Liver (tissue), 9 donors: ENCODE measurements around the gene DERL2. TPM values are rescaled to one million over a fixed set of nuclear protein-coding genes. Genes with fewer than 3 reads are reported as not detected.

Source experiments
- DNase-seq: peaks from one replicate; pipeline ENCODE4 v3.0.0-alpha.2; 2017; ENCODE audit warnings: low spot score
- H3K27ac ChIP-seq, 2 donors: one replicate each; pipeline ENCODE4 v1.7.0; 2013; ENCODE audit warnings: inconsistent platforms in 2 of 2, low read length in 2 of 2, control low read depth in 1 of 2, low read depth in 1 of 2, mild to moderate bottlenecking in 1 of 2
- H3K27me3 ChIP-seq, 4 donors: one replicate each; pipeline versions ENCODE4 v1.6.1 to v1.7.0; 2013; ENCODE audit warnings: low read length in 3 of 4, inconsistent platforms in 1 of 4, mild to moderate bottlenecking in 1 of 4, moderate library complexity in 1 of 4; ENCODE audit not compliant: control insufficient read depth in 4 of 4, insufficient read depth in 4 of 4
- H3K36me3 ChIP-seq, 4 donors: one replicate each; pipeline versions ENCODE4 v1.6.1 to v1.7.0; 2013; ENCODE audit warnings: low read length in 3 of 4, mild to moderate bottlenecking in 3 of 4, low read depth in 1 of 4, moderate library complexity in 1 of 4; ENCODE audit not compliant: control insufficient read depth in 4 of 4, insufficient read depth in 3 of 4
- H3K4me1 ChIP-seq, 4 donors: one replicate each; pipeline versions ENCODE4 v1.6.1 to v1.7.0; 2013; ENCODE audit warnings: low read length in 3 of 4, mild to moderate bottlenecking in 3 of 4, moderate library complexity in 1 of 4; ENCODE audit not compliant: control insufficient read depth in 4 of 4, insufficient read depth in 4 of 4
- H3K4me3 ChIP-seq, 3 donors: one replicate each; pipeline versions ENCODE4 v1.6.1 to v1.7.0; 2013; ENCODE audit warnings: low read length in 3 of 3, control low read depth in 1 of 3, low read depth in 1 of 3, mild to moderate bottlenecking in 1 of 3
- H3K9ac ChIP-seq, 2 donors: one replicate each; pipeline ENCODE4 v1.7.0; 2013; ENCODE audit warnings: low read length in 2 of 2, mild to moderate bottlenecking in 2 of 2, moderate library complexity in 2 of 2, control low read depth in 1 of 2, low read depth in 1 of 2
- H3K9me3 ChIP-seq, 4 donors: one replicate each; pipeline versions ENCODE4 v1.6.1 to v1.7.0; 2013; ENCODE audit warnings: low read length in 3 of 4; ENCODE audit not compliant: control insufficient read depth in 4 of 4
- ATF3 ChIP-seq: IDR thresholded peaks from 2 replicates; pipeline ENCODE4 v1.6.1; 2016; ENCODE audit warnings: antibody characterized with exemption
- EGR1 ChIP-seq, 2 donors: IDR thresholded peaks; 2 replicates each; pipeline ENCODE4 v1.6.1; 2016 to 2018; ENCODE audit warnings: antibody characterized with exemption in 2 of 2, low read depth in 2 of 2
- FOXA1 ChIP-seq: IDR thresholded peaks from 2 replicates; pipeline ENCODE4 v1.6.1; 2016; ENCODE audit warnings: antibody characterized with exemption
- FOXA2 ChIP-seq: IDR thresholded peaks from 2 replicates; pipeline ENCODE4 v1.6.1; 2016; ENCODE audit warnings: antibody characterized with exemption
- GABPA ChIP-seq, 2 donors: IDR thresholded peaks in 1 of 2; conservative IDR thresholded peaks in 1 of 2; 2 replicates each; pipeline ENCODE4 v1.6.1; 2016; ENCODE audit warnings: antibody characterized with exemption in 2 of 2, mild to moderate bottlenecking in 1 of 2, moderate library complexity in 1 of 2
- HNF4A ChIP-seq, 2 donors: conservative IDR thresholded peaks; 2 replicates each; pipeline ENCODE4 v1.6.1; 2016; ENCODE audit warnings: antibody characterized with exemption in 2 of 2, mild to moderate bottlenecking in 2 of 2
- HNF4G ChIP-seq: IDR thresholded peaks from 2 replicates; pipeline ENCODE4 v1.6.1; 2016; ENCODE audit warnings: antibody characterized with exemption
- JUND ChIP-seq, 2 donors: IDR thresholded peaks; 2 replicates each; pipeline ENCODE4 v1.6.1; 2016; ENCODE audit warnings: antibody characterized with exemption in 2 of 2
- NR2F2 ChIP-seq: IDR thresholded peaks from 2 replicates; pipeline ENCODE4 v1.6.1; 2016; ENCODE audit warnings: antibody characterized with exemption
- RAD21 ChIP-seq, 2 donors: IDR thresholded peaks; 2 replicates each; pipeline ENCODE4 v1.6.1; 2016; ENCODE audit warnings: antibody characterized with exemption in 2 of 2, mild to moderate bottlenecking in 2 of 2
- REST ChIP-seq: IDR thresholded peaks from 2 replicates; pipeline ENCODE4 v1.6.1; 2016; ENCODE audit warnings: antibody characterized with exemption, mild to moderate bottlenecking
- RXRA ChIP-seq, 2 donors: IDR thresholded peaks; 2 replicates each; pipeline ENCODE4 v1.6.1; 2017 to 2018; ENCODE audit warnings: antibody characterized with exemption in 2 of 2, mild to moderate bottlenecking in 1 of 2
- SP1 ChIP-seq: IDR thresholded peaks from 2 replicates; pipeline ENCODE4 v1.6.1; 2018; ENCODE audit warnings: antibody characterized with exemption, mild to moderate bottlenecking
- TAF1 ChIP-seq: conservative IDR thresholded peaks from 2 replicates; pipeline ENCODE4 v1.6.1; 2016; ENCODE audit warnings: antibody characterized with exemption, mild to moderate bottlenecking
- YY1 ChIP-seq: IDR thresholded peaks from 2 replicates; pipeline ENCODE4 v1.6.1; 2016; ENCODE audit warnings: antibody characterized with exemption, mild to moderate bottlenecking
- WGBS: extraction: QIAGEN DNeasy Blood & Tissue Kit; methylation state at CpG from one replicate; pipeline ENCODE4 v1.1.7; 2013; 5-methylcytosine and 5-hydroxymethylcytosine counted together
- polyA plus RNA-seq, 2 donors: library from polyadenylated mRNA; stranded (reverse) in 1 of 2; unstranded in 1 of 2; fragments of 200-250 nt in 1 of 2; fragments of >200 nt in 1 of 2; fragmentation: Nextera tagmentation in 1 of 2; extraction: Ambion mirVana in 1 of 2; gene quantifications; one replicate each; pipeline versions ENCODE4 v1.2.1 to v1.2.3, GENCODE V29; 2013 to 2015
- total RNA-seq, 2 donors: library from RNA; depleted of rRNA; stranded (reverse); fragments of >200 nt; gene quantifications; one replicate each; pipeline ENCODE4 v1.2.3, GENCODE V29; 2014
- TF ChIP-seq, protein P1 (sequence below): fragments of 150-350 bp; IDR thresholded peaks from 2 replicates; pipeline ENCODE4 v1.5.1; 2017; ENCODE audit warnings: improper control_type of control experiment, low read depth, low read length; ENCODE audit not compliant: missing input control
- TF ChIP-seq, protein P2 (sequence below): IDR thresholded peaks from 2 replicates; pipeline ENCODE4 v1.6.1; 2016; ENCODE audit warnings: antibody characterized with exemption
- TF ChIP-seq, protein P3 (sequence below): IDR thresholded peaks from 2 replicates; pipeline ENCODE4 v1.6.1; 2016; ENCODE audit warnings: antibody characterized with exemption
- donor health status: healthy.
- donor health status: healthy.
- donor health status: healthy.
- donor health status: healthy.
- donor health status: healthy.

The DERL2 gene
- total and polyA plus RNA-seq, 4 donors = 35.8 to 75.3 (median 45.9) TPM

- H3K4me1 ChIP-seq = no peaks in the 10 kb centered on the region
- H3K27ac ChIP-seq = no peak overlapping the region
- no peaks in the 10 kb centered on the region for H3K36me3 ChIP-seq
- no peaks in the 10 kb centered on the region for H3K9me3 ChIP-seq
- 62% methylated on average over 7 of the region's 7 CpGs for WGBS
- H3K4me3 ChIP-seq = no peak overlapping the region
- H3K27me3 ChIP-seq = no peaks in the 10 kb centered on the region
- no peak overlapping the region for H3K9ac ChIP-seq
- TF ChIP-seq YY1 (no peak), ATF3 (no peak), HNF4G (no peak), RXRA (IDR thresholded peaks at IDR 0.05) (no peak), SP1 (no peak), JUND (IDR thresholded peaks at IDR 0.05) (no peak), EGR1 (IDR thresholded peaks at IDR 0.05; ENCODE audit: low read depth in 2 of 2) (no peak), NR2F2 (no peak), FOXA1 (no peak), HNF4A (conservative IDR thresholded peaks at IDR 0.05) (no peak), RAD21 (IDR thresholded peaks at IDR 0.05) (no peak), FOXA2 (no peak), TAF1 (no peak), REST (no peak), GABPA (IDR thresholded peaks at IDR 0.05 in 1 of 2, conservative IDR thresholded peaks at IDR 0.05 in 1 of 2) (no peak)
- TF ChIP-seq, protein P1, sequence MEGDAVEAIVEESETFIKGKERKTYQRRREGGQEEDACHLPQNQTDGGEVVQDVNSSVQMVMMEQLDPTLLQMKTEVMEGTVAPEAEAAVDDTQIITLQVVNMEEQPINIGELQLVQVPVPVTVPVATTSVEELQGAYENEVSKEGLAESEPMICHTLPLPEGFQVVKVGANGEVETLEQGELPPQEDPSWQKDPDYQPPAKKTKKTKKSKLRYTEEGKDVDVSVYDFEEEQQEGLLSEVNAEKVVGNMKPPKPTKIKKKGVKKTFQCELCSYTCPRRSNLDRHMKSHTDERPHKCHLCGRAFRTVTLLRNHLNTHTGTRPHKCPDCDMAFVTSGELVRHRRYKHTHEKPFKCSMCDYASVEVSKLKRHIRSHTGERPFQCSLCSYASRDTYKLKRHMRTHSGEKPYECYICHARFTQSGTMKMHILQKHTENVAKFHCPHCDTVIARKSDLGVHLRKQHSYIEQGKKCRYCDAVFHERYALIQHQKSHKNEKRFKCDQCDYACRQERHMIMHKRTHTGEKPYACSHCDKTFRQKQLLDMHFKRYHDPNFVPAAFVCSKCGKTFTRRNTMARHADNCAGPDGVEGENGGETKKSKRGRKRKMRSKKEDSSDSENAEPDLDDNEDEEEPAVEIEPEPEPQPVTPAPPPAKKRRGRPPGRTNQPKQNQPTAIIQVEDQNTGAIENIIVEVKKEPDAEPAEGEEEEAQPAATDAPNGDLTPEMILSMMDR = no peak
- TF ChIP-seq, protein P2, sequence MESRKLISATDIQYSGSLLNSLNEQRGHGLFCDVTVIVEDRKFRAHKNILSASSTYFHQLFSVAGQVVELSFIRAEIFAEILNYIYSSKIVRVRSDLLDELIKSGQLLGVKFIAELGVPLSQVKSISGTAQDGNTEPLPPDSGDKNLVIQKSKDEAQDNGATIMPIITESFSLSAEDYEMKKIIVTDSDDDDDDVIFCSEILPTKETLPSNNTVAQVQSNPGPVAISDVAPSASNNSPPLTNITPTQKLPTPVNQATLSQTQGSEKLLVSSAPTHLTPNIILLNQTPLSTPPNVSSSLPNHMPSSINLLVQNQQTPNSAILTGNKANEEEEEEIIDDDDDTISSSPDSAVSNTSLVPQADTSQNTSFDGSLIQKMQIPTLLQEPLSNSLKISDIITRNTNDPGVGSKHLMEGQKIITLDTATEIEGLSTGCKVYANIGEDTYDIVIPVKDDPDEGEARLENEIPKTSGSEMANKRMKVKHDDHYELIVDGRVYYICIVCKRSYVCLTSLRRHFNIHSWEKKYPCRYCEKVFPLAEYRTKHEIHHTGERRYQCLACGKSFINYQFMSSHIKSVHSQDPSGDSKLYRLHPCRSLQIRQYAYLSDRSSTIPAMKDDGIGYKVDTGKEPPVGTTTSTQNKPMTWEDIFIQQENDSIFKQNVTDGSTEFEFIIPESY = no peak
- TF ChIP-seq, protein P3, sequence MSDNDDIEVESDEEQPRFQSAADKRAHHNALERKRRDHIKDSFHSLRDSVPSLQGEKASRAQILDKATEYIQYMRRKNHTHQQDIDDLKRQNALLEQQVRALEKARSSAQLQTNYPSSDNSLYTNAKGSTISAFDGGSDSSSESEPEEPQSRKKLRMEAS = no peak
- no peak for DNase-seq
Measured at GRCh38 chr17:5513628-5514027, 27.6 kb upstream of the DERL2 start.
